A549 (cell line): ENCODE measurements around the gene MOV10L1. TPM values are rescaled to one million over a fixed set of nuclear protein-coding genes. Genes with fewer than 3 reads are reported as not detected.

ENCODE experiments used
- ATAC-seq, 2 experiments: fragments of 200-7000 bp in 1 of 2; fragments of >200 bp in 1 of 2; cut with Nextera tagmentation in 1 of 2; cut with Tn5 transposase in 1 of 2; 3 replicates each; pipeline versions ENCODE4 v1.8.0 to v1.9.1; 2018 to 2020; ENCODE audit warnings: mild to moderate bottlenecking in 1 of 2, moderate library complexity in 1 of 2
- CTCF ChIA-PET: fragments of 300-600 bp; sonication (Branson Sonifier 250); formaldehyde crosslinking; extraction: SDS; loops from one replicate; lab custom pipeline; 2021; ENCODE audit warnings: antibody characterized with exemption, inconsistent platforms; lab: Yijun Ruan, JAX
- POLR2A ChIA-PET: fragments of 350-600 bp; formaldehyde crosslinking; extraction: SDS; loops from one replicate; lab custom pipeline; 2021; ENCODE audit warnings: antibody characterized with exemption, inconsistent platforms; lab: Yijun Ruan, JAX
- DNase-seq, 2 experiments: peaks; one replicate each; pipeline versions ENCODE4 v3.0.0 to v3.0.0-alpha.2; 2011 to 2016; ENCODE audit warnings: low read depth in 1 of 2, low spot score in 1 of 2
- FAIRE-seq: peaks from 2 replicates; lab custom pipeline; 2011; peaks lifted over from hg19 to GRCh38; lab: Jason Lieb, UNC
- H3K27ac ChIP-seq, 2 experiments: fragments of >200 bp; sonication (Bioruptor Twin); formaldehyde crosslinking; 3 replicates each; pipeline ENCODE4 v1.5.1; 2016 to 2017
- H3K4me1 ChIP-seq: fragments of >200 bp; sonication (Bioruptor Twin); formaldehyde crosslinking; 3 replicates; pipeline ENCODE4 v1.6.1; 2016
- H3K4me2 ChIP-seq: fragments of >200 bp; sonication (Bioruptor Twin); formaldehyde crosslinking; 3 replicates; pipeline ENCODE4 v1.6.1; 2016
- H3K4me3 ChIP-seq: fragments of >200 bp; sonication (Bioruptor Twin); formaldehyde crosslinking; 3 replicates; pipeline ENCODE4 v1.5.1; 2016
- H3K9me3 ChIP-seq: fragments of >200 bp; sonication (Bioruptor Twin); formaldehyde crosslinking; 3 replicates; pipeline ENCODE4 v1.6.1; 2016
- CEBPB ChIP-seq, 2 experiments: fragments of >200 bp in 1 of 2; sonication (Bioruptor Twin) in 1 of 2; formaldehyde crosslinking in 1 of 2; IDR thresholded peaks; 2 replicates each; pipeline ENCODE4 v1.6.1; 2012 to 2016
- EHMT2 ChIP-seq: fragments of 200-600 bp; sonication (generic); IDR thresholded peaks from 2 replicates; pipeline ENCODE4 v1.6.1; 2016; ENCODE audit warnings: antibody characterized with exemption, low read depth, mild to moderate bottlenecking, moderate library complexity
- ESRRA ChIP-seq: fragments of 150-350 bp; IDR thresholded peaks from 2 replicates; pipeline ENCODE4 v1.6.1; 2014; ENCODE audit warnings: mild to moderate bottlenecking, low read length, borderline replicate concordance
- FOSL2 ChIP-seq, 2 experiments: fragments of 450-650 bp in 1 of 2; fragments of >200 bp in 1 of 2; sonication (Bioruptor Twin) in 1 of 2; formaldehyde crosslinking; IDR thresholded peaks; 2 replicates each; pipeline versions ENCODE4 v1.5.0 to v1.6.1; 2016 to 2020; ENCODE audit warnings: mild to moderate bottlenecking in 1 of 2, moderate library complexity in 1 of 2
- HDAC2 ChIP-seq: fragments of 200-600 bp; sonication (generic); IDR thresholded peaks from 2 replicates; pipeline ENCODE4 v1.6.1; 2016
- HOXB13 ChIP-seq: fragments of 250-450 bp; sonication (Bioruptor Pico); IDR thresholded peaks from 2 replicates; pipeline ENCODE4 v1.5.0; 2020; ENCODE audit warnings: low read depth, mild to moderate bottlenecking, moderate library complexity
- JUNB ChIP-seq: fragments of >200 bp; sonication (Bioruptor Twin); formaldehyde crosslinking; IDR thresholded peaks from 2 replicates; pipeline ENCODE4 v1.6.1; 2016
- MYC ChIP-seq: IDR thresholded peaks from 2 replicates; pipeline ENCODE4 v1.6.1; 2012; ENCODE audit warnings: mild to moderate bottlenecking, inconsistent platforms, low read length, improper control_type of control experiment, borderline replicate concordance
- NR3C1 ChIP-seq: fragments of >200 bp; sonication (Bioruptor Twin); formaldehyde crosslinking; IDR thresholded peaks from 3 replicates; pipeline ENCODE4 v1.6.1; 2017
- POLR2A ChIP-seq: IDR thresholded peaks from 2 replicates; pipeline ENCODE4 v1.6.1; 2012; ENCODE audit warnings: mild to moderate bottlenecking, low read length
- RAD21 ChIP-seq, 2 experiments: fragments of >200 bp in 1 of 2; sonication (Bioruptor Twin) in 1 of 2; formaldehyde crosslinking in 1 of 2; IDR thresholded peaks in 1 of 2; conservative IDR thresholded peaks in 1 of 2; 2 replicates in 1 of 2; 3 replicates in 1 of 2; pipeline ENCODE4 v1.6.1; 2012 to 2018; ENCODE audit warnings: inconsistent platforms in 1 of 2
- RCOR1 ChIP-seq: fragments of 150-350 bp; IDR thresholded peaks from 2 replicates; pipeline ENCODE4 v1.6.1; 2014; ENCODE audit warnings: antibody characterized with exemption, low read length, low read depth
- ZC3H11A ChIP-seq: fragments of 450-650 bp; IDR thresholded peaks from 2 replicates; pipeline ENCODE4 v1.6.1; 2014; ENCODE audit warnings: antibody characterized with exemption, mild to moderate bottlenecking
- ZNF302 ChIP-seq: fragments of 250-450 bp; sonication (Bioruptor Pico); IDR thresholded peaks from 2 replicates; pipeline ENCODE4 v1.9.0; 2021; ENCODE audit warnings: inconsistent platforms, mild to moderate bottlenecking, moderate library complexity
- ZSCAN20 ChIP-seq: fragments of 250-450 bp; sonication (Bioruptor Pico); IDR thresholded peaks from 2 replicates; pipeline ENCODE4 v1.8.0; 2022; ENCODE audit warnings: mild to moderate bottlenecking, moderate library complexity
- WGBS: methylation state at CpG from one replicate; pipeline ENCODE4 v1.1.6; 2017; ENCODE audit errors: missing lambda C conversion rate; 5-methylcytosine and 5-hydroxymethylcytosine counted together
- polyA plus RNA-seq, 4 experiments: library from polyadenylated mRNA; depleted of rRNA in 3 of 4; stranded (reverse); fragments of >200 nt; fragmentation: RNase III in 1 of 4; extraction: RNeasy Plus Mini Kit Qiagen cat#74134 plus additional on column Dnase treatment in 1 of 4; gene quantifications; 2 replicates in 3 of 4; 3 replicates in 1 of 4; pipeline ENCODE4 v1.2.3, GENCODE V29; 2011 to 2017
- TF ChIP-seq, protein P1 (sequence below): fragments of 250-450 bp; sonication (Bioruptor Pico); IDR thresholded peaks from 2 replicates; pipeline ENCODE4 v1.5.0; 2020; ENCODE audit warnings: low read depth, mild to moderate bottlenecking, moderate library complexity
- TF ChIP-seq, protein P2 (sequence below): fragments of 450-650 bp; IDR thresholded peaks from 2 replicates; pipeline ENCODE4 v1.6.1; 2014; ENCODE audit warnings: antibody characterized with exemption
- TF ChIP-seq, protein P3 (sequence below): IDR thresholded peaks from 2 replicates; pipeline ENCODE4 v1.6.1; 2012
- TF ChIP-seq, protein P4 (sequence below): fragments of 250-450 bp; sonication (Bioruptor Pico); IDR thresholded peaks from 2 replicates; pipeline ENCODE4 v1.5.0; 2021; ENCODE audit warnings: mild to moderate bottlenecking, moderate library complexity, borderline replicate concordance
- TF ChIP-seq, protein P5 (sequence below): fragments of >200 bp; sonication (Bioruptor Twin); formaldehyde crosslinking; IDR thresholded peaks from 3 replicates; pipeline ENCODE4 v1.5.1; 2016
- TF ChIP-seq, protein P6 (sequence below): fragments of >200 bp; sonication (Bioruptor Twin); formaldehyde crosslinking; IDR thresholded peaks from 3 replicates; pipeline ENCODE4 v1.6.1; 2016

MOV10L1 gene
- polyA plus RNA-seq, 2 of the 4 experiments (the other 2 are of a cell fraction): 0.04 TPM

DNA sequence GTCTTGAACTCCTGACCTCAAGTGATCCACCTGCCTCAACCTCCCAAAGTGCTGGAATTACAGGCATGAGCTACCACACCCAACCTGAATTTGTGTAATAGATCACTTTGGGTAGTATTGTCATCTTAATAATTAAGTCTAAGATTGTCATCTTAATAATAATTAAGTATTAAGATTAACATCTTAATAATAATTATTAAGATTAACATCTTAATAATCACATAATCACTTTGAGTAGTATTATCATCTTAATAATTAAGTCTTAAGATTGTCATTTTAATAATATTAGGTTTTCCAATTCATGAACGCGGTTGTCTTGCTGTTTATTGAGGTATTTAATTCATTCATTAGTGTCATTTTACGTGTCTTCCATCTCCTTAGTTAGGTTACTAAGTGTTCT, 8.2 kb downstream of the MOV10L1 start:
- DNase-seq (no peak), ATAC-seq (no peak), FAIRE-seq (no peak)
- ChIA-PET POLR2A (no interaction called here), CTCF (no interaction called here)
- Histone ChIP-seq H3K4me1 (no peaks in the 10 kb centered on the region), H3K4me3 (no peak overlapping the region), H3K9me3 (no peaks in the 10 kb centered on the region), H3K27ac (no peak overlapping the region), H3K4me2 (no peak overlapping the region)
- TF ChIP-seq ZSCAN20 (CRISPR knock-in tag) (no peak), ZC3H11A (no peak), HDAC2 (no peak), RAD21 (conservative IDR thresholded peaks at IDR 0.05 in 1 of 2, IDR thresholded peaks at IDR 0.05 in 1 of 2) (no peak), CEBPB (IDR thresholded peaks at IDR 0.05) (no peak), ZNF302 (CRISPR knock-in tag) (no peak)
- TF ChIP-seq, protein P1, sequence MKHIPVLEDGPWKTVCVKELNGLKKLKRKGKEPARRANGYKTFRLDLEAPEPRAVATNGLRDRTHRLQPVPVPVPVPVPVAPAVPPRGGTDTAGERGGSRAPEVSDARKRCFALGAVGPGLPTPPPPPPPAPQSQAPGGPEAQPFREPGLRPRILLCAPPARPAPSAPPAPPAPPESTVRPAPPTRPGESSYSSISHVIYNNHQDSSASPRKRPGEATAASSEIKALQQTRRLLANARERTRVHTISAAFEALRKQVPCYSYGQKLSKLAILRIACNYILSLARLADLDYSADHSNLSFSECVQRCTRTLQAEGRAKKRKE (CRISPR knock-in tag): no peak
- WGBS: 74% methylated on average over 3 of the region's 3 CpGs

DNA sequence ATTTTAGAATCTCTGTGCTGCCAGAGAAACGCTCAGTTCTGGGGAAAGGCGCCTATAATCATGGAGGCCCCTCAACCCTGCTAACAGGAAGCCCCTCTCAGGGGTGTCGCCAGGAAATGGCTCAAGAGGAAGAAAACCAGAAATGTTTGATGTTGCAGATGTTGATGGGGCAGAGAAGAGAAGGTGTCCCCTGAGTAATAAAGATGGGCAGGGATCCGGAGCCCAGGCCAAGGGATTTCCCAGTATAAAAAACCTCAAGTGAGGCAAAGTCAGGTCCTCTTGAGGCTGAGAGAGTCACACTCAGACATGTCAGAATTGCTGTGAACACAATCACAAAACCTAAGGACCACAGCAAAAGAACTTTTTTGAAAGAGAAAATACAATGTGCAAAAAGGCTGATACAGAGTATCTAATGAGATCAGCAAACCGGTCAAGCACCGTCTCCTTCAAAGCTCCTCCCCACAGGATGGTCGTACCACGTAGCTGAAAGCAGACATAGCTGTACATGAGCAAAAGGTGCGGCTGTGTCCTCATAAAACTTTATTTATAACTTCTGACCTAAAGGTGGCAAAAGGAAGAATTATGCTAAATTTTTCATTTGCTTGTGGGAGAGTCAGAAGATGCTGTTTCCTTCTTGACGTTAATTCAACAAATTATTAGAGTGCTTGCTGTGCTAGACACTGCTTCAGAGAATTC, 12.2 kb downstream of the MOV10L1 start:
- Histone ChIP-seq H3K9me3 (no peaks in the 10 kb centered on the region), H3K4me3 (no peak overlapping the region), H3K4me1 (no peaks in the 10 kb centered on the region), H3K27ac (no peak overlapping the region), H3K4me2 (no peak overlapping the region)
- FAIRE-seq (no peak), ATAC-seq (no peak), DNase-seq (no peak)
- ChIA-PET POLR2A (no interaction called here), CTCF (no interaction called here)
- TF ChIP-seq, protein P1 (CRISPR knock-in tag): no peak
- WGBS: 50% methylated on average over 10 of the region's 10 CpGs

DNA sequence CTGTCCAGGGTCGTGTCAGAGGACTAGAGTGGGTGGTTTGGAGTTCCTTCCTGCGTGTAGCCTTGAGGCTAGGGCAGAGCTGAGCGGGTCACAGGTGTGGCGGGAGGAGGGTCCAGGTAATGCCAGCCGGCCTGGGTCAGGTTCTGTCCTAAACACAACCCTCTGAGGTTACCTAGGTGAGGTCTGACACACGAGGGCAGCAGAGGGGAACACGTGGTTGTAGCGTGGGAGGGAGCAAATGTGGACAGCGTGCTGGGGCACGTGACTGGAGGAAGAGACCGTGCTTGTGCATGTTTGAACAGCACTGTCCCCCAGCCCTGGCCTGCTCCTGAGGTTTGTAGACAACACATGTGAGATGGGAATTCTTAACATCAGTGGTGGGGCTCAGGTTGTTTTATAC, 13.1 kb downstream of the MOV10L1 start:
- TF ChIP-seq, protein P2, sequence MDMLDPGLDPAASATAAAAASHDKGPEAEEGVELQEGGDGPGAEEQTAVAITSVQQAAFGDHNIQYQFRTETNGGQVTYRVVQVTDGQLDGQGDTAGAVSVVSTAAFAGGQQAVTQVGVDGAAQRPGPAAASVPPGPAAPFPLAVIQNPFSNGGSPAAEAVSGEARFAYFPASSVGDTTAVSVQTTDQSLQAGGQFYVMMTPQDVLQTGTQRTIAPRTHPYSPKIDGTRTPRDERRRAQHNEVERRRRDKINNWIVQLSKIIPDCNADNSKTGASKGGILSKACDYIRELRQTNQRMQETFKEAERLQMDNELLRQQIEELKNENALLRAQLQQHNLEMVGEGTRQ: peak; percentile 62
- TF ChIP-seq, protein P3, sequence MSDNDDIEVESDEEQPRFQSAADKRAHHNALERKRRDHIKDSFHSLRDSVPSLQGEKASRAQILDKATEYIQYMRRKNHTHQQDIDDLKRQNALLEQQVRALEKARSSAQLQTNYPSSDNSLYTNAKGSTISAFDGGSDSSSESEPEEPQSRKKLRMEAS: peak; percentile 39; the same call in 1 of the 2 replicates
- no peak for TF ChIP-seq ZNF302 (CRISPR knock-in tag)
- FAIRE-seq: no peak
- Histone ChIP-seq H3K4me3 (no peak overlapping the region), H3K4me2 (no peak overlapping the region), H3K27ac (no peak overlapping the region), H3K4me1 (no peaks in the 10 kb centered on the region), H3K9me3 (no peaks in the 10 kb centered on the region)
- 53% methylated on average over 11 of the region's 11 CpGs for WGBS
- ChIA-PET POLR2A (no interaction called here), CTCF (no interaction called here)
- ATAC-seq: peak; percentile 50 to 62; a peak in 5 of 6 replicates
- DNase-seq: peak; percentile 10 to 12

DNA sequence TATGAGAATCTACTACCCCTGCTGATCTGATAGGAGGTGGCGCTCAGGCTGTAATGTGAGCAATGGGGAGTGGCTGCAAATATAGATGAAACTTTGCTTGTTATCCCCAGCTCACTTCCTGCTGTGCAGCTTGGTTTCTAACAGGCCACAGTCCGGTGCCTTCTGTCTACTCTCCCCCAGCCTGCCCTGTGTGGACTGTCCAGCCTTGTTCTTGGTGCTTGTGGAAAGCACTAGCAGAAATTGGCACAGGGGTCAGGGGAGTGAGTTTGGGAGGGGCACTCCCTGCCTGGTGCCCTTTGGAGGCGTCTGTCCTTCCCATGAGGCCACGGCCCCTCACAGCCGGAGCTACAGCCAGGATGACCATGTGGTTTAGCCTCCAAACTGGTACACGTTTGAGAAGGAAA, 14.3 kb downstream of the MOV10L1 start:
- FAIRE-seq: no peak
- H3K4me2 ChIP-seq: no peak overlapping the region
- H3K4me1 ChIP-seq: no peaks in the 10 kb centered on the region
- no peak overlapping the region for H3K27ac ChIP-seq
- no peak for ATAC-seq
- WGBS: 73% methylated on average over 5 of the region's 6 CpGs
- no peak for TF ChIP-seq EHMT2
- no peak for TF ChIP-seq POLR2A
- TF ChIP-seq, protein P4, sequence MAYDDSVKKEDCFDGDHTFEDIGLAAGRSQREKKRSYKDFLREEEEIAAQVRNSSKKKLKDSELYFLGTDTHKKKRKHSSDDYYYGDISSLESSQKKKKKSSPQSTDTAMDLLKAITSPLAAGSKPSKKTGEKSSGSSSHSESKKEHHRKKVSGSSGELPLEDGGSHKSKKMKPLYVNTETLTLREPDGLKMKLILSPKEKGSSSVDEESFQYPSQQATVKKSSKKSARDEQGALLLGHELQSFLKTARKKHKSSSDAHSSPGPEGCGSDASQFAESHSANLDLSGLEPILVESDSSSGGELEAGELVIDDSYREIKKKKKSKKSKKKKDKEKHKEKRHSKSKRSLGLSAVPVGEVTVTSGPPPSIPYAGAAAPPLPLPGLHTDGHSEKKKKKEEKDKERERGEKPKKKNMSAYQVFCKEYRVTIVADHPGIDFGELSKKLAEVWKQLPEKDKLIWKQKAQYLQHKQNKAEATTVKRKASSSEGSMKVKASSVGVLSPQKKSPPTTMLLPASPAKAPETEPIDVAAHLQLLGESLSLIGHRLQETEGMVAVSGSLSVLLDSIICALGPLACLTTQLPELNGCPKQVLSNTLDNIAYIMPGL: no peak
- TF ChIP-seq JUNB: no peak
- TF ChIP-seq HOXB13 (CRISPR knock-in tag): no peak
- TF ChIP-seq MYC: no peak
- TF ChIP-seq, protein P5, sequence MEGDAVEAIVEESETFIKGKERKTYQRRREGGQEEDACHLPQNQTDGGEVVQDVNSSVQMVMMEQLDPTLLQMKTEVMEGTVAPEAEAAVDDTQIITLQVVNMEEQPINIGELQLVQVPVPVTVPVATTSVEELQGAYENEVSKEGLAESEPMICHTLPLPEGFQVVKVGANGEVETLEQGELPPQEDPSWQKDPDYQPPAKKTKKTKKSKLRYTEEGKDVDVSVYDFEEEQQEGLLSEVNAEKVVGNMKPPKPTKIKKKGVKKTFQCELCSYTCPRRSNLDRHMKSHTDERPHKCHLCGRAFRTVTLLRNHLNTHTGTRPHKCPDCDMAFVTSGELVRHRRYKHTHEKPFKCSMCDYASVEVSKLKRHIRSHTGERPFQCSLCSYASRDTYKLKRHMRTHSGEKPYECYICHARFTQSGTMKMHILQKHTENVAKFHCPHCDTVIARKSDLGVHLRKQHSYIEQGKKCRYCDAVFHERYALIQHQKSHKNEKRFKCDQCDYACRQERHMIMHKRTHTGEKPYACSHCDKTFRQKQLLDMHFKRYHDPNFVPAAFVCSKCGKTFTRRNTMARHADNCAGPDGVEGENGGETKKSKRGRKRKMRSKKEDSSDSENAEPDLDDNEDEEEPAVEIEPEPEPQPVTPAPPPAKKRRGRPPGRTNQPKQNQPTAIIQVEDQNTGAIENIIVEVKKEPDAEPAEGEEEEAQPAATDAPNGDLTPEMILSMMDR: no peak
- no peak for TF ChIP-seq ESRRA
- TF ChIP-seq RCOR1: no peak
- no peak for TF ChIP-seq ZSCAN20 (CRISPR knock-in tag)
- TF ChIP-seq, protein P6, sequence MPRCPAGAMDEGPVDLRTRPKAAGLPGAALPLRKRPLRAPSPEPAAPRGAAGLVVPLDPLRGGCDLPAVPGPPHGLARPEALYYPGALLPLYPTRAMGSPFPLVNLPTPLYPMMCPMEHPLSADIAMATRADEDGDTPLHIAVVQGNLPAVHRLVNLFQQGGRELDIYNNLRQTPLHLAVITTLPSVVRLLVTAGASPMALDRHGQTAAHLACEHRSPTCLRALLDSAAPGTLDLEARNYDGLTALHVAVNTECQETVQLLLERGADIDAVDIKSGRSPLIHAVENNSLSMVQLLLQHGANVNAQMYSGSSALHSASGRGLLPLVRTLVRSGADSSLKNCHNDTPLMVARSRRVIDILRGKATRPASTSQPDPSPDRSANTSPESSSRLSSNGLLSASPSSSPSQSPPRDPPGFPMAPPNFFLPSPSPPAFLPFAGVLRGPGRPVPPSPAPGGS: no peak
- no peak for TF ChIP-seq NR3C1
- TF ChIP-seq FOSL2 (IDR thresholded peaks at IDR 0.05): no peak
- TF ChIP-seq FOSL2 (CRISPR knock-in tag; IDR thresholded peaks at IDR 0.05): no peak
- no peaks in the 10 kb centered on the region for H3K9me3 ChIP-seq
- CTCF ChIA-PET: no interaction called here
- no peak for DNase-seq
- no peak overlapping the region for H3K4me3 ChIP-seq
- POLR2A ChIA-PET: no interaction called here
